ENCODE measurements around the gene FAF1.

The FAF1 gene

DNA sequence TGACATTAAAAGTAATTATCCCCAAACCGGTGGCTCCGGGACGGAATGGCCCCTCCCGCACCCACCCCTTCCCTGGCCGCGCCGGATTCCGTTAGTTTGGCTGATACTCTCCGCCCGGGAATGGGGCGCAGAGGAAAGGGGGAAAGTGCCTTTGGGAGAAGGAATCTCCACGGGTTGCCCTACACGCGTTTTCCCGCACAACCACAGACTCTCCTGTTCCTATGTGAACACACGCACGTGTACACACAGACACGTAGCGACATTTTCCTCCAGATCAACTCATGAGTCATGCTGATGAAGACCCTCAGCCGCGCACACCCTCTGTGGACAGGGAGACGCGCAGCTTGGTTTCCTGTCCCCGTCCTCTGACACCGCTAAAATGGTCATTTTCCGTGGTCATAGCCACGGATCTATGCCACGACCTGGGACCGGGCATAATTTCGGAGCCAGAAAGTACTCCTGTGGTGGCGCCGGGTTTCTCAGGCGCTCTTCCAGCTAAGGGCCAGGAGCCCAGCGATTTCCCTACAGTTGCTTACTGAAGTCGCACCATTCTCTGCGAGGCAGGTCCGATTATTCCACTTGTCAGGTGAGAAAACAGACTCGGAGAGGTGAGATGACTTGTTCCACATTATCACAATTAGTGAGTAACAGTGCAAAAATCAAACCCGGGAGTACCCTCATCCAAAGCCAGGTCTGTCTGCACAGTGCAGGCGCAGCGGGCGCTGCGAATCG is 532.8 kb downstream of the FAF1 start:
- no peak for DNase-seq (ENCODE audit: low read depth in 2 of 2)

DNA sequence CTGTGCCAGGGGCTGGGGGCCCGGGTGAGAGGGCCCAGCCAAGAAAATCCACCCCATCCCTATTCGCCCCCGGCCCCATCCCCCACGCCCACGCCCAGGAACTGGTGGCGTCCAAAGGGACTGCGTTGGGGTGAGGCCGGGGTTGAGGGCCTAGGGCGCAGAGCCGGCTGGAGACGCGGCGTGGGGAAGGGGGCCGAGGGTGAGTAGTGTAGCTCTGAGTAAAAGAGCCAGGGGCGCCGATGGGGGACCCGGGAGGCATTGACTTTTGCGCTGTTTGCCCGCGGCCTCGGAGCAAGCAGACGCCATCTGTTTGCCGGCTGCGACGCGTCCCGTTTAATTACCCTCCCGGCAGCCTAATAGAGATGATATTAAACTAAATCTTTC is 533.4 kb downstream of the FAF1 start:
- DNase-seq (ENCODE audit: low read depth in 2 of 2), result no peak

DNA sequence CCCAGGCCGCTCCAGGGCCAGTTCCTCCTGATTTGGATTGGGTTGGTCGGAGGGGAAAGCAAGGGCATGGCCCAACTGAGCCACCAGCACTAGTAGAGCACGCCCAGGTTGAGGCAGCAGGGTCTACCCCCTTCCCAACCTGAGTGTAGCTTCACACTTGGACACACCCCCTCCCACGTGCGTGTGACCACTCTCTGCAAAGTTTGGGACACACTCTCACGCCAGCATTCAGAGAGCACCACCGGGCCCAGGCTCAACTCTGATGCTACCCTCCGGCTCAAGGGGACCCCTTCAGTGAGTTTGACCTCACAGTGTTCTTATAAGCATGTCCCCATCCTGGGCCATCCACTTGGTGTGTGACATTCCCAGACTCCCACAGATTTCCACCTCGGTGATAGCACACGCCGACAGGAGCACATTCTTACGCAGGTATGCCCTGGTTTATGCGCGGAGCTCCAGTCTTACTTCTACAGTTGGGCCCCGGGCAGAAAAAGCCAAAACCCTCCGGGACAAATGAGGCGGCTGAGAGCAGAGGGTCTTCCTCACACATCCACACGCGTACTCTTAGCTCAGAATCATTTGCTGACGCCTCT is 533.9 kb downstream of the FAF1 start:
- no peak for DNase-seq (ENCODE audit: low read depth in 2 of 2)

DNA sequence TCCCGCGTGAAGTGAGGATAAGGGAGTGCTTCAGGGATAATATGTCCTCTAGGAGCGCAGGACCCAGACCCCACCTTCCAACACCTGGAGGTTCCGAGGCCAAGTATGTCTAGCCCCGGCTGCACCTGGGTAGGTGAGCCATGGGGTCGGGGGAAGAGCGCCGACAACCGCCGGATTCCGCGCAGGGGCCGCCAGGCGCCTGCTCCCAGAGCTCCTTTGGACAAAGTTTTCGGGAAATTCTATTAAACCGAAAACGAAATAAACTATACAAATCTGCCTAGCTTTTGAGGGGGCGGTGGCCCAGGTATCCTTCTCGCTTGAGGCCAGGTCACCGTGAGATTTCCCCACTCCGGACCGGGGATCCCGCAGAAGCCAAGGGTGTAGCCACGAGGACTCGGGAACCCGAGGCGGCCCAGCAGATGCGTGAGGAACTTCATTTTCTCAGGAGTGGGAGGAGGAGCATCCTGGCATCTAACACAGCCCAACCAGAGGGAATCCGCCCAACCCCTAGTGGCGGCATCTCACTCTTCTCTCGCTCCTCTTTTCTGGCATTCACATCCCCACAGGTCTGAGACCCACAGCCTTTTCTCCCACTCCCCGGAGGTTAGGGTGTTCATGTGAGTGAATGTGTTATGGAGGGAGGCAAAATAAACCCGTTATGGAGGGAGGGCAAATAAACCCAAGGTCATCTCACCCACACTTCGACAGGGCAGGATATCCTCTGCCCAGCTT is 534.5 kb downstream of the FAF1 start:
- no peak for DNase-seq (ENCODE audit: low read depth in 2 of 2)

DNA sequence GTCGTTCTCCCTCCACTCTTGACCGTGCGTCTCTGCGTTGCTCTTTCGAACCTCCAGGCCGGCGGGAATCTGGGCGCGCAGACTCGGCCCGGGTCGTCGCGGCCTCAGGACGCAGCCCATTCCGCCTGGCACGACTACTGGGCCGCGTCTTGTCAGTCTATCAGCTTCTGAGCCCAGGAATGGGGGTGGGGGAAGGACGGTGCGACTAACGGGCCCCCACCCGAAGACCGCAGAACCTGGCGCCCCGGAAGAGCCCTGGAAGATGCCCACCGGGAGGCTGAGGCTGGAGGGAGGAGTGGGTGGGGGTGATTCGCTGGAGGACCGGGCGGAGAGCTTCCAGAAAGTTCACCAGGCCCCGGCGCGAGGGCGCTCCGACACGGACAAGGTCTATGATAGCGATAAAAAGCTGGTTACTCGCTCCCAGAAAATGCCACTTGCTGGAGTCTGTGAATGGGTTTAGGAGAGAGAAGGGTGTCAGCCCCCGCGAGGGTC is 535.1 kb downstream of the FAF1 start:
- DNase-seq (ENCODE audit: low read depth in 2 of 2), result no peak

DNA sequence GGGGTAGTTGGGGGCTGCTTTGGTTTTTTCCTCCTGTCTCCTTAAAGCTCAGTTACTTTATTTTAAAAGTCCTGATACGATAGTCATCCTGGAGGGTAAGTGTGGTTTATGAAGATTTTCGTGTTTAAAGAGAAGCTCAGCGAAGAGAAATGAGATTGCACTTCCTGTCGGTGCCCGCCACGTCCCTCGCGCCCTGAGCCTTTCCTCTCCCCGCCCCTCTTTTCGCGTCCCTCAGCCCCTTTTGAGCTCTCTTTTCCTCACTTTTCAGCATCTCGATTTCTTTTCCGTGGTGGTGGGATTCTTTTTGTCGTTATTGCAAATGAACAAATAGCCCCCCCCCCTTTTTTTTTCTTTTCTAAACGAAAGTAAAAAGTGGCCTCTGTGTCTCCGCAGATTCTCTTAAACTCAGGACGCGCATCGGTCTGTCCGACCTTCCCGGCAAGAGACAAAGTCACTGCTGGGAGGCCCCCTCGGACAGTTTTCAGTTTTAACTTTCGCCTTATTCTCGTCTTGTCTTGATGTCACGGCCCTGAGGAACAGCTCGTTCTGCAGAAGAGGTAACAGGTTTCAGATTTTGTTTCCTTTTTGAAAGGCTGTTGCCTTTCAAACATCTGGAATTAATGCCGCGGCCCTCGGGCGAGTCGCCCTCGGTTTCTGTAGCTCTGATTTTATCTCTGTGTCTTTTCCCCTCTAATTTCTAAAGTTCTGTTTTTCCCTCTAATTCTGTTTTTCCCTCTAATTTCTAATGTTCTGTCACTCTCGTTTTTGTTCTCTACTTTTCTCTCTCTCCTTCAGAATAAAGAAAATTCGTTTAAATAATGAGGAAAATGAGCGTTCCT is 535.8 kb downstream of the FAF1 start:
- DNase-seq (ENCODE audit: low read depth in 2 of 2), result no peak

DNA sequence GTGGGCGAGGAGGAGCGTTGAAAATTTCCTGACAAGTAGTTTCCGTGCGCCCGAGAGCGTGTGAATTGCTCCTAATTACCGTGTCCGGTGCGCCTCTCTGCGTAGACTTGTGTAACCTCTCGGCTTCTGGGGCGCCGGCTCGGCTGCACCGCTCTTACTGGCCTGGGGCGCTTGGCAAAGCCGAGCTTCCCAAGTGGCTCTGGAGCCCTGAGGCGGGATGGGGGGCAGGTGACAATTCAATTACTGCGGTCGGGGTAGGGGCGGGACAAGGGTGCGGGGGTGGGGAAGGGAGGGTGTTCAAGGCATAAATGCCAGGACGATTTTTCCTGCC is 536.4 kb downstream of the FAF1 start:
- DNase-seq (ENCODE audit: low read depth in 2 of 2), result no peak

DNA sequence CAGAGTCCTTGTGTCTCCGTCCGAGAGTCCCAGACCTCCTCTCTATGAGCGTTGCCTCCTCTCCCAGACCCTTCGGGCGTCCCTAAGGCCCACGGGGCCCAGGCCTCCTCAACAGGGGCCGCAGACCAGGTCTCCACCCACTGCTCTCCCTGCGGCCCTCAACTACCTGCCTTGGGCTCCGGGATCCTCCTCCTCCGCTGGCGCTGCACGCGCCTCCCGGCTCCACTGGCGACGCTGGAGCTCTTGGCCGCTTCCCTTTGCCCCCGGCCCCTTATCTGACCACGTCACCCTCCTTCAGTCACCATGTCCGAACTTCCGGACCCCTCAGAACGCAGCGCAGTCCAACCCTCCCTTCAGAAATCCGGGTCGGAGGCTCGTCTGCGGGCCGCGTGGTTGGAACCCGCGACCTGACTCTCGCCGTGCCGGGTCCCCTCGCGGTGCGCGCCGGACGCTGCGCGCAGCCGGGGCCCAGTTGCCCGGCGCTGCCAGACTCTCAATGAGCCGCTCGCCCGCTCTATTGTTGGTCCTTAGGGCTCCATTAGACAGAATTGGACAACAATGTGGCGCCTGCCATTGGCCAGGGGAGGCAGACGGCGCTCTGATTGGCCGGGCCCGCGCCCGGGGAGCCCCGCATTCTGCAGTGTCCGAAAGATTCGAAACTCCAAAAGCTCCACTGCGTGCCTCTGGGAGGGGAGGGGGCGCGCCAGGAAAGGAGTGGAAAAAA is 537.0 kb downstream of the FAF1 start, which contains the start of gene DMRTA2:
DMRTA2 (minus strand) TSS at position 498 of the 724 bp plus-strand sequence. CDS start 1,907 bp downstream, outside the sequence.
- DNase-seq (ENCODE audit: low read depth in 2 of 2), result no peak

DNA sequence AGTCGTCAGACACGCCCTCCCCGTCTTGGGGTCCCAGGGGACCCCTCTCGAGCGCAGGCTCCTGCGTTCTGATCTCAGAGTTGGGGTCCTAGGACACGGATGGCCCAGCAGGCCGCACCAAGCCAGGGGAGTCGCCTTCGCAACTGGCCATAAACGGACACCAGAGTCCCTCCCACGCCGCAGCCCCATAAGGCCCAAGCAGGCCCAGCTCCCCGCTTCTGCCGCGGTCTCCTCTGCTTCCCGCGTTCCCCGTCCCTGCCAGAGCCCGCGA is 537.5 kb downstream of the FAF1 start:
- no peak for DNase-seq (ENCODE audit: low read depth in 2 of 2)

DNA sequence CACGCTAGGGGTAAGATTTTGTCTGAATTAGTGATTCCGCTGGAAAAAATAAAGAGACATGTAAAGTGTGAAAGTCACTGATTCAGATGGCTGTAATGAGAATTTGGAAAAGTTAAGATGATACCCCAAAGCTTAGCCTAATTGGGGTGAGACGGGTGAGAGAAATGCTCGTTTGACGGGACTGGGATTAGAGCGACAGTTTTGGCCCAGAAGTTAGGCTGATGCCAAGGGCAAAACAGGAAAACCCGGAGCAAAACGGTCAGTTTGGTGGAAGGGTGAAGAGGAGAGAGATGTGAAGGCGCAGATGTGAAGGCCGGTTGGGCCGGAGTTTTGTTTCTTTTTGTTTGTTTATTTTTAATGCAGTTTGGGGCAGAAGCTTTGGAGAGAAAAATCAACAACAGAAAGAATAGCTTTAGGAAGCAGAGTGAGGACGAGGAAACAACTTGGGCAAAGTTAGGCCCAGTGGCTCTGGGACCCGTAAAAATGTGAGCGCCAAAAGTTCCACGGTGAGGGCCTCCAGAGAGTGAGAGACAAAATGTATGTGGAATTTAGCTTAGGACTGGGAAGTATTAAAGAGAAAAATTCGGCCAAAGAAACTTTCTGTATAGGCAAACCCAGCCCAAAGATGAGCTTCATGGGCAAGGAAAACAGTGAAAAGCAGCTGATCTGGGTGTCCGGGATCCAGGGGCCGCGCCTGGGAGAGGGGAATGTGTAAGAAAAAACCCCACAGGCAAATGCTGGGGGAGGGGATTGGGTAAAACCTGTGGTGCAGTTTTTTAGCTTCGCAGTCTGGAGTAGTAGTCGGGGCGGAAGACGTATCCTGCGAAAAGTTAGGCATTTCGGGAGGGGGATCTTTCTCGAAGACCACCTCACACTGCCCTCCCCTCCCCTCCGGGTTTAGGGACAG is 538.0 kb downstream of the FAF1 start:
- DNase-seq (ENCODE audit: low read depth in 2 of 2), result no peak

DNA sequence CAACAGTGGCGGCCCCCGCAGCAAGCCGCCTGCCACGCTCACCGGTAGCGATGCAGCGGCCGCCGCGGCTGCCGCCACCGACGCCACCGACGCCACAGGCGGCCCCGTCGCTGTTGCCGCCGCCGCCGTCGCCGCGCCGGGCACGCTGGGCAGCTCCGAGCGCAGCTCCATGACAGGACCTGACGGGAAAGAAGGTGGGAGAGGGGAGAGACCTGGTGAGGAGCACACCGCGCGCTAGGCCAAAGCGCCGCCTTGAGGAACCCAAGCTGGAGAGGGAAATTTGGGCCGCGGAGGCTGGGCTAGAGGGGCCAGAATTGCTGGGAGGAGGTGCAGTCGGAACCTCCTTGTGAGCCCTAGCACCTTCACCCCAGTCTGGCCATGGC is 538.7 kb downstream of the FAF1 start:
- no peak for DNase-seq (ENCODE audit: low read depth in 2 of 2)

DNA sequence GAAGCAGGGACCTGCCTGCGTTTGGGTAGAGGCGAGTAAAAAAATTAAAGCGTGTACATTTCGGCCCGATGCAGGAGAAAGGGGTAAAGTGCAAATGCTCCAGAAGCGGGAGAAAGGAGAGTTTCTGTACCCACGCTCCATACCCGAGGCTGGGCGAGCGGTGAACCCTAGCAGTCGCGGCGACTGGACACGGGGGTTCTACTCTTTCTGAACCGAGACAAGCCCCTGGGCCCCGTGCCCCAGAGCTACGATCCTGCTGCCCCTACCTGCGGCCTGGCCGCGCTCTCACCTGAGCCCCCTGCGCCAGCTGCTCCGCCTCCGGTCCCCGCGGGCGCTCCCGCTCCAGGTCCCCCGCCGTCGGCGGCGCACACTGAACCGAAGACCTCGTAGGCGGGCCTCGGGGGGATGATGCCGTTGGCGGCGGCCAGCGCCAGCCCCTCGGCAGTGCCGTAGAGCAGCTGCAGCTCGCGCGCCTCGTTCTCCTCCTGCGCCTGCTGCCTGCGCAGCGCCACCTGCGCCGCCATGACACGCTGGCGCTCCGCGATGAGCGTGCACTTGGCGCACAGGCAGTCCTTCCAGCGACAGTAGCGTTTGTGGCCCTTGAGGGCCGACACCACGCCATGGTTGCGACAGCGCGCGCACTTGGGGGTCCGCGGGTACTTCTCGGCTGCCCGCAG is 539.2 kb downstream of the FAF1 start:
- no peak for DNase-seq (ENCODE audit: low read depth in 2 of 2)

DNA sequence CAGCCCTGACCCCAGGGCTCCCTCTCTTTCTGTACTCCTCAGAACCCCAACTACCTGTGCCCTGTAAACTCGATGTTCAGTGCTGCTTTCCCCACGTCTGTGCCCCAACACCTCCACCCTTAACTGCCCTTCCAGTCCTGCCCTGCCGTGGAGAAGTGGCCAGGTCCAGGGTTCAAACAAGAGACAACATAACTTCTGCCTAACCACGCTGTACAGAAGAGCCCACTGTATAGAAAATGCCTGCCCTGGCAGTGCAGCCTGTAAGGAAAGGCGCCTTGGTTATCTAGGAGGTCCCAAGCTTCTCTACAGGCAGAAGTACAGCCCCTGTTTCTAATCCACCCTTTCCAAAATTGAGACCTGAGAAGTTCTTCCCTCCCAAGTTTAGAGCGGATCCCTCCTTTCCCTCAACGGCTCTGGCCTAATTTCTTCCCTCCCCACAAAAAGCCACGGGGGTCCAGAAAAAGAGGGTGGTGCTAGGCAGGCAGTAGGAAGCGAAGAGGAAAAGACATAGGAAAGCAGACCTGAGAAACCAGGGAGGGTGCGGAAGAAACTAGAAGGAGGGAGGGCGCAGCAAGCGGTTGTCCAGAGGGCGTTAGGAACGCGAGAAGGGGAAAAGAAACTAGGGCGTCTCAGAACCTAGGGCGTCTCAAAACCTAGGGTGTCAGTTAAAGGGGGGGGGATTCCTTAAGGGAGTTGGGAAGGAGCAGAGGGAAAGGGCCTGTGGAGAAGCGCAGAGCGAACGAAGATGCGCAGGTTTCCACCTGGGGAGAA is 540.0 kb downstream of the FAF1 start:
- DNase-seq (ENCODE audit: low read depth in 2 of 2), result no peak

DNA sequence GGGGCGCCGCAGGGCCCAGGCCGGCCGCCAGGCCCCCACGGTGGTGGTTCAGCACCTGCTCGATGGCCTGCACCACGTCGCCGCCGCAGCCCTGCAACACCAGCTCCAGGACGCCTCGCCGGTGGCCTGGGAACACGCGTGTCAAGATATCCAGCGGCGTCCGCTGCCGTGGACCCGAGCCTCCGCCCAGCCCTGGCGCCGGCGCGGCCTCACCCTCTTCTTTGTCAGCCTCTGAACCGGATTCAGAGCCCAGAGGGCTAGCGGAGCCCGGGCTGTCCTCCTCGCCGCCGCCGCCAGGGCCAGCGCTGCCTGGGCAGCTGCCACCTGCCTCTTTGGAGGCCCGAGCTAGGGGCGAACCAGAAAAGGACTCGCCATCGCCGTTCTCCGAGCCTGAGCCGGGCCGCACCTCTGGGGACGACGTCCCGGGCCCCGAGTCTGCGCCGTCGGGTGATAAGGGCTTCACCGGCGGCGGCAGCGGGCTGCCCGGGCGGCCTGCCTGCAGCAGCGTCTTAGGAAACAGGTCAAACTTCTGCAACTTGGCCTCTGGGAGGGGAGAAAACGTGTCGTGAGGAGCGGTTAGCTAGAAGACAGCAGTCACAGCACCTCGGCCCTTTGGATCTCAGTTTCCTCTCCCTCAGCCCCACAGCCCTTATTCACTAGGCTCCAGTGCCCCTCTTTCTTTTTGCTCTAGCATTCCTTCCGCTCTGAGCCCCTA is 540.7 kb downstream of the FAF1 start:
- DNase-seq (ENCODE audit: low read depth in 2 of 2), result no peak

DNA sequence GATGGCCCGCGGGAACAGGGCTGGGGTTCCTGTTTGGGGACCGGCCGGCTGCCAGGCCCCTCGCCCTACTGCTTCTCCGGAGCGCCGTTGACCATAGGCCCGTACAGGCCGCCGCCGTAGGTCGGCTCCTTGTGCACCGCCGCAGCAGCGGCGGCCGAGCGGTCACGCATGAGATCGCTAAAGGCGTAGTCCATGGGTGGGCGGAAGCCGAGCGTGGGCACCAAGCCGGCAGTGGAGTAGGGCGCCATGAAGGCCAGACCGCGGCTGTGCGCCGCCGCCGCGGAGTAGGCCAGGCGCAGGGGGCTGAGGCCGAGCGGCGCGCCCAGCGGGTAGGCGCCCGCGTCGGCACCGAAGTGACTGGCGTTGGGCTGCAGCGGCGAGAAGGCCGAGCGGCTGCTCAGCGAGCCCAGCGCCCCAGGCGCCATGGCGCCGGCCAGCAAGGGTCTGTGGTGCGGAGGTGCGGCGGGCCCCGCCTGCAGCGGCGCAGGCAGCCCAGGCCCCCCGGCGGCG is 541.4 kb downstream of the FAF1 start:
- DNase-seq (ENCODE audit: low read depth in 2 of 2), result no peak

DNA sequence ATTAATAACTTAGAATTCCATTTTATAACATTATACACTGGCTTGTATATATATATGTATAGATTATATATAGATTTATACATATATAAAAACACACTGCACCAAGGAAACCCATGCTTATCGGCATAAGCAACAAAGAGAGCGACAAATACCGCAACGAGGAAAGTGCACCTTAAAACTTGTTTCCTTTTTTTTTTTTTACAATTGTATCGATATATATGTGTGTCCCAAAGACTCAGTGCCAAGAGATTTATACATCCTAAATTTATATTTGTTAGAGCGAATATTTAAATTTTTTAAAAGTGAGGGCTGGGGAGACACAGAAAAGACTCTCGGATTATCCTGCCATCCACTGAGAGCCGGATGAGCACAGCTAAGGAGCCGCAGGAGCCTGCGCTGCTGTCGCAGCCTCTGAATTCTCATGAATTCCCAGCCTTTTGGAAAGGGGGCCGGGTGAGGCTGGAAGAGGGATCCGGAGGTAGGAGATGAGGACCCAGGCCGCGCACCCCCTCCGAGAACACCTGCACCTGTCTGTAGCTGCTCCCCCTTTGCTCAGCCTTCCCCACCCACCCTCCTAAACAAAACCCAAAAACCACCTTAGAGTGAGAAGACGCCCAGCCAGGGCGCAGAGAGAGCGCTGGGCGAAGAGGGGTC is 542.0 kb downstream of the FAF1 start:
- DNase-seq (ENCODE audit: low read depth in 2 of 2), result no peak

DNA sequence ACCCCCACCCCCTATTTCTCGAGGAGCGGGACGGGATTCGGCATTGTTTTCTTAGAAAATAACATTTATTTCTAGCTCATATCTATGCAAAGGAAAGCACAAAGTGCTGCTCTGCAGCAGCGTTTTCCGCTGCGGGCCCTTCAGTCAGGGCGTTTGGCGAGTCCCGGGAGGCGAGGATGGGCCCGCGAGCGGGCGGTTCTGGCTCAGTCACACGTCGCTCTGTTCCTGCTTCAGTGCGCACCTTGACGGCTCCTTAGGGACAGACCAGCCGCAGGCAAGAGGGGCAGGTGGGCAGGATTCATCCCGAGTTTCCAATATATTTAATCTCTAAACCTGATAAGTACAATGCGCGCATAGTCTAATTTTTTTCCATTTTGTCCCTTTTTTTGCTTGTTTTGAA is 542.6 kb downstream of the FAF1 start:
- no peak for DNase-seq (ENCODE audit: low read depth in 2 of 2)
